HUES6 (cell line): Measurements from ENCODE around the gene CAMK4.
"Not testable (repeated sequence)": the region's sequence is repeated elsewhere in the genome, so short reads cannot be mapped to it uniquely, and the experiment has no call there.

Source experiments
- H3K27ac ChIP-seq: 2 replicates; pipeline ENCODE4 v1.7.0; 2013; ENCODE audit warnings: low read depth, mild to moderate bottlenecking, low read length, inconsistent platforms
- H3K27me3 ChIP-seq: 2 replicates; pipeline ENCODE4 v1.6.1; 2013; ENCODE audit warnings: low read length; ENCODE audit not compliant: control insufficient read depth, insufficient read depth
- H3K36me3 ChIP-seq: 2 replicates; pipeline ENCODE4 v1.6.1; 2013; ENCODE audit warnings: low read length; ENCODE audit not compliant: control insufficient read depth, insufficient read depth
- H3K4me1 ChIP-seq: 2 replicates; pipeline ENCODE4 v1.6.1; 2013; ENCODE audit warnings: low read length; ENCODE audit not compliant: control insufficient read depth, insufficient read depth
- H3K4me3 ChIP-seq: 2 replicates; pipeline ENCODE4 v1.5.1; 2013; ENCODE audit warnings: low read depth, low read length
- H3K9ac ChIP-seq: one replicate; pipeline ENCODE4 v1.6.1; 2013; ENCODE audit warnings: mild to moderate bottlenecking, low read length
- H3K9me3 ChIP-seq: 2 replicates; pipeline ENCODE4 v1.6.1; 2013; ENCODE audit warnings: low read depth, low read length; ENCODE audit not compliant: control insufficient read depth, insufficient read depth

CAMK4 gene

GRCh38 chr5:111348661-111349329, 124.6 kb downstream of the CAMK4 start:
- no peaks in the 10 kb centered on the region for H3K27me3 ChIP-seq
- no peak overlapping the region for H3K27ac ChIP-seq
- H3K9ac ChIP-seq, result no peak overlapping the region
- no peaks in the 10 kb centered on the region for H3K36me3 ChIP-seq
- H3K4me1 ChIP-seq, result peaks cover 3% of the 10 kb centered on the region; the same call in 1 of the 2 replicates
- H3K9me3 ChIP-seq, result no peaks in the 10 kb centered on the region
- no peak overlapping the region for H3K4me3 ChIP-seq

- no peak overlapping the region for H3K27ac ChIP-seq
- H3K27me3 ChIP-seq, result no peaks in the 10 kb centered on the region
- no peaks in the 10 kb centered on the region for H3K9me3 ChIP-seq
- no peak overlapping the region for H3K4me3 ChIP-seq
- H3K36me3 ChIP-seq, result no peaks in the 10 kb centered on the region
- H3K9ac ChIP-seq, result no peak overlapping the region
- peaks cover 3% of the 10 kb centered on the region; the same call in 1 of the 2 replicates for H3K4me1 ChIP-seq
Measured at GRCh38 chr5:111349429-111349828, 125.2 kb downstream of the CAMK4 start.

- no peaks in the 10 kb centered on the region for H3K9me3 ChIP-seq
- H3K27me3 ChIP-seq, result no peaks in the 10 kb centered on the region
- H3K4me3 ChIP-seq, result no peak overlapping the region
- H3K36me3 ChIP-seq, result no peaks in the 10 kb centered on the region
- H3K9ac ChIP-seq, result no peak overlapping the region
- H3K27ac ChIP-seq, result no peak overlapping the region
- no peaks in the 10 kb centered on the region for H3K4me1 ChIP-seq
Measured at GRCh38 chr5:111353035-111353434, 128.9 kb downstream of the CAMK4 start.

GRCh38 chr5:111358726-111359125, 134.5 kb downstream of the CAMK4 start:
- H3K27ac ChIP-seq, H3K27me3 ChIP-seq, H3K9ac ChIP-seq, H3K36me3 ChIP-seq, H3K4me3 ChIP-seq, H3K4me1 ChIP-seq, H3K9me3 ChIP-seq: not testable (repeated sequence)

- Histone ChIP-seq H3K27ac (no peak overlapping the region), H3K9ac (no peak overlapping the region), H3K9me3 (no peaks in the 10 kb centered on the region), H3K4me1 (no peaks in the 10 kb centered on the region), H3K36me3 (no peaks in the 10 kb centered on the region), H3K4me3 (no peak overlapping the region), H3K27me3 (no peaks in the 10 kb centered on the region)
Measured at GRCh38 chr5:111360173-111360572, 136.0 kb downstream of the CAMK4 start.

GRCh38 chr5:111364992-111365391, 140.8 kb downstream of the CAMK4 start:
- H3K9ac ChIP-seq, result no peak overlapping the region
- H3K4me1 ChIP-seq, result no peaks in the 10 kb centered on the region
- H3K9me3 ChIP-seq, result no peaks in the 10 kb centered on the region
- H3K27ac ChIP-seq, result no peak overlapping the region
- H3K27me3 ChIP-seq, result no peaks in the 10 kb centered on the region
- no peak overlapping the region for H3K4me3 ChIP-seq
- H3K36me3 ChIP-seq, result no peaks in the 10 kb centered on the region

GRCh38 chr5:111366388-111366787, 142.2 kb downstream of the CAMK4 start:
- H3K4me1 ChIP-seq, result no peaks in the 10 kb centered on the region
- H3K9ac ChIP-seq, result no peak overlapping the region
- no peak overlapping the region for H3K4me3 ChIP-seq
- no peaks in the 10 kb centered on the region for H3K9me3 ChIP-seq
- H3K27ac ChIP-seq, result no peak overlapping the region
- H3K27me3 ChIP-seq, result no peaks in the 10 kb centered on the region
- no peaks in the 10 kb centered on the region for H3K36me3 ChIP-seq

- Histone ChIP-seq H3K27me3 (no peaks in the 10 kb centered on the region), H3K4me1 (no peaks in the 10 kb centered on the region), H3K36me3 (no peaks in the 10 kb centered on the region), H3K9me3 (no peaks in the 10 kb centered on the region), H3K4me3 (no peak overlapping the region), H3K27ac (no peak overlapping the region), H3K9ac (no peak overlapping the region)
Measured at GRCh38 chr5:111367115-111367514, 142.9 kb downstream of the CAMK4 start.

GRCh38 chr5:111372799-111373198, 148.6 kb downstream of the CAMK4 start:
- Histone ChIP-seq H3K4me1 (no peaks in the 10 kb centered on the region), H3K36me3 (no peaks in the 10 kb centered on the region), H3K27me3 (no peaks in the 10 kb centered on the region), H3K27ac (no peak overlapping the region), H3K4me3 (no peak overlapping the region), H3K9me3 (no peaks in the 10 kb centered on the region), H3K9ac (no peak overlapping the region)

GRCh38 chr5:111374380-111374779, 150.2 kb downstream of the CAMK4 start:
- no peak overlapping the region for H3K9ac ChIP-seq
- H3K27me3 ChIP-seq, result no peaks in the 10 kb centered on the region
- H3K4me3 ChIP-seq, result no peak overlapping the region
- no peak overlapping the region for H3K27ac ChIP-seq
- no peaks in the 10 kb centered on the region for H3K4me1 ChIP-seq
- no peaks in the 10 kb centered on the region for H3K36me3 ChIP-seq
- no peaks in the 10 kb centered on the region for H3K9me3 ChIP-seq

GRCh38 chr5:111375645-111376044, 151.5 kb downstream of the CAMK4 start:
- no peaks in the 10 kb centered on the region for H3K36me3 ChIP-seq
- no peaks in the 10 kb centered on the region for H3K27me3 ChIP-seq
- H3K4me3 ChIP-seq, result no peak overlapping the region
- H3K9ac ChIP-seq, result no peak overlapping the region
- no peak overlapping the region for H3K27ac ChIP-seq
- no peaks in the 10 kb centered on the region for H3K9me3 ChIP-seq
- H3K4me1 ChIP-seq, result no peaks in the 10 kb centered on the region

- no peaks in the 10 kb centered on the region for H3K27me3 ChIP-seq
- H3K4me1 ChIP-seq, result no peaks in the 10 kb centered on the region
- no peak overlapping the region for H3K4me3 ChIP-seq
- H3K36me3 ChIP-seq, result no peaks in the 10 kb centered on the region
- H3K27ac ChIP-seq, result no peak overlapping the region
- H3K9me3 ChIP-seq, result no peaks in the 10 kb centered on the region
- H3K9ac ChIP-seq, result no peak overlapping the region
Measured at GRCh38 chr5:111377306-111377705, 153.1 kb downstream of the CAMK4 start.
